Measurements from ENCODE around the gene CDH13. TPM values are rescaled to one million over a fixed set of nuclear protein-coding genes. Genes with fewer than 3 reads are reported as not detected.

The CDH13 gene
- total and polyA plus RNA-seq, 2 donors (not counting 1 experiment from before 2014, with no cell fraction given): 27.6 to 96.7 TPM

DNA sequence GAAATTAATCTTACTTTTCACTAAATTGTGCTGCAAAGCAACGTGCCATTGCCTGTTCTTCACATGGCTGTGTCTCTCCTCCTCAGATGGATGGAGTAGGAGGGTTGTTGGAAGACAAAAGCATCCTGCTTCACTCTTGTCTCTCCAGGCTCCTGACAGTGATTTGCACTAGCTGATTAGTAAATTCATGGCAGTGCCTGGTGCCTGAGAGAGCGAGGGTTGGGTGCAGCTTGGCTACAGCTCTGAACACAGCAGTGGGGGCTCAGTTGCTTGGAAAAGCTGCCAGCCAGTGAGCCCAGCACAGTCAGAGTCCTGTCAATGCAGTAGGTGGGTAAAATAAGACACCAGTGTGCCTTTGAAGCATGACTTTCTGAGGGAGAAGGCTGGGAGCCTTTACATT is 37.4 kb downstream of the CDH13 start:
- no peak overlapping the region for H3K4me2 ChIP-seq (ENCODE audit: extremely low read depth, insufficient read depth, low read length)
- no peaks in the 10 kb centered on the region for H3K36me3 ChIP-seq (ENCODE audit: control insufficient read depth, insufficient read depth, low read length)
- no peak overlapping the region for H3K27ac ChIP-seq (ENCODE audit: insufficient read depth, low read length)
- H3K9ac ChIP-seq (ENCODE audit: insufficient read depth, low read length): no peak overlapping the region
- DNase-seq (ENCODE audit: low read depth in 2 of 2): no peak
- no peak overlapping the region for H3K4me3 ChIP-seq (replicated peaks in 1 of 4; ENCODE audit: control extremely low read depth in 1 of 4, insufficient read depth in 1 of 4, low read depth in 3 of 4, low read length in 4 of 4)
- no peaks in the 10 kb centered on the region for H3K27me3 ChIP-seq (ENCODE audit: control insufficient read depth, insufficient read depth, low read length)
- H4K20me1 ChIP-seq (ENCODE audit: control insufficient read depth, extremely low read depth, insufficient read depth, low read length): no peaks in the 10 kb centered on the region
- TF ChIP-seq EZH2 (IDR thresholded peaks at IDR 0.05; ENCODE audit: low read length, missing control alignments) (no peak), CTCF (conservative IDR thresholded peaks at IDR 0.05 in 1 of 2, IDR thresholded peaks at IDR 0.05 in 1 of 2; ENCODE audit: low read depth in 1 of 2, low read length in 2 of 2) (no peak)
- peaks cover 7% of the 10 kb centered on the region for H3K79me2 ChIP-seq (ENCODE audit: control insufficient read depth, insufficient read depth, low read length)
- H3K4me1 ChIP-seq (ENCODE audit: control insufficient read depth, extremely low read depth, insufficient read depth, low read length): peaks cover 3% of the 10 kb centered on the region
- H3K9me3 ChIP-seq (ENCODE audit: control insufficient read depth, insufficient read depth, low read depth, low read length): no peaks in the 10 kb centered on the region
- no peak overlapping the region for H2AFZ ChIP-seq (ENCODE audit: low read length)

GRCh38 chr16:82665025-82665424 is 38.3 kb downstream of the CDH13 start:
- H3K4me2 ChIP-seq (ENCODE audit: extremely low read depth, insufficient read depth, low read length): no peak overlapping the region
- H3K4me1 ChIP-seq (ENCODE audit: control insufficient read depth, extremely low read depth, insufficient read depth, low read length): no peaks in the 10 kb centered on the region
- no peak overlapping the region for H2AFZ ChIP-seq (ENCODE audit: low read length)
- no peaks in the 10 kb centered on the region for H3K9me3 ChIP-seq (ENCODE audit: control insufficient read depth, insufficient read depth, low read depth, low read length)
- H3K4me3 ChIP-seq (replicated peaks in 1 of 4; ENCODE audit: control extremely low read depth in 1 of 4, insufficient read depth in 1 of 4, low read depth in 3 of 4, low read length in 4 of 4): no peak overlapping the region
- DNase-seq (ENCODE audit: low read depth in 2 of 2): no peak
- peaks cover 6% of the 10 kb centered on the region for H3K79me2 ChIP-seq (ENCODE audit: control insufficient read depth, insufficient read depth, low read length)
- no peak for TF ChIP-seq EZH2 (IDR thresholded peaks at IDR 0.05; ENCODE audit: low read length, missing control alignments)
- no peak for TF ChIP-seq CTCF (conservative IDR thresholded peaks at IDR 0.05 in 1 of 2, IDR thresholded peaks at IDR 0.05 in 1 of 2; ENCODE audit: low read depth in 1 of 2, low read length in 2 of 2)
- H4K20me1 ChIP-seq (ENCODE audit: control insufficient read depth, extremely low read depth, insufficient read depth, low read length): no peaks in the 10 kb centered on the region
- no peaks in the 10 kb centered on the region for H3K36me3 ChIP-seq (ENCODE audit: control insufficient read depth, insufficient read depth, low read length)
- no peak overlapping the region for H3K9ac ChIP-seq (ENCODE audit: insufficient read depth, low read length)
- H3K27me3 ChIP-seq (ENCODE audit: control insufficient read depth, insufficient read depth, low read length): no peaks in the 10 kb centered on the region
- H3K27ac ChIP-seq (ENCODE audit: insufficient read depth, low read length): no peak overlapping the region

DNA sequence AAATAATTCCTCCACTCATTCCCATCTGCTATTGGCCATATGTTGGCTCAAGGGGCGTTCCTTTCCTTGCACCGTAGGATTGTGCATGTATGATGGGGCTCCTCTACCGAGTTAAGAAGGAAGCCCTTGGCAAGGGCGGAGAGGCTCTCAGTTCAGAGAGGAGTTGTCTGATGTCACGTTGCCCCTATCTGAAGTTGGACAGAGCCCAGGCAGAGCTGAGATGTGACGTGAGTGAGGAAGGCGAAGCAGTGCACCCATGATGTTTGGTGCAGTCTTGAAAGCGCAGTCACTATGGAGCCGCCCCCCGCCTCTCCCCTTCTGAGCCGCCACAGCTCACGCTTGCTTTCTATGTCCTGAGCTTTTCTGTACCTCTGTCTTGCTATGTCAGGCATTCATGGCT is 40.7 kb downstream of the CDH13 start:
- H3K36me3 ChIP-seq (ENCODE audit: control insufficient read depth, insufficient read depth, low read length): no peaks in the 10 kb centered on the region
- no peak overlapping the region for H3K27ac ChIP-seq (ENCODE audit: insufficient read depth, low read length)
- H4K20me1 ChIP-seq (ENCODE audit: control insufficient read depth, extremely low read depth, insufficient read depth, low read length): no peaks in the 10 kb centered on the region
- H3K4me2 ChIP-seq (ENCODE audit: extremely low read depth, insufficient read depth, low read length): no peak overlapping the region
- H3K4me1 ChIP-seq (ENCODE audit: control insufficient read depth, extremely low read depth, insufficient read depth, low read length): no peaks in the 10 kb centered on the region
- DNase-seq (ENCODE audit: low read depth in 2 of 2): no peak
- no peaks in the 10 kb centered on the region for H3K79me2 ChIP-seq (ENCODE audit: control insufficient read depth, insufficient read depth, low read length)
- no peak overlapping the region for H3K4me3 ChIP-seq (replicated peaks in 1 of 4; ENCODE audit: control extremely low read depth in 1 of 4, insufficient read depth in 1 of 4, low read depth in 3 of 4, low read length in 4 of 4)
- H3K9me3 ChIP-seq (ENCODE audit: control insufficient read depth, insufficient read depth, low read depth, low read length): no peaks in the 10 kb centered on the region
- no peak for TF ChIP-seq CTCF (conservative IDR thresholded peaks at IDR 0.05 in 1 of 2, IDR thresholded peaks at IDR 0.05 in 1 of 2; ENCODE audit: low read depth in 1 of 2, low read length in 2 of 2)
- TF ChIP-seq EZH2 (IDR thresholded peaks at IDR 0.05; ENCODE audit: low read length, missing control alignments): no peak
- no peaks in the 10 kb centered on the region for H3K27me3 ChIP-seq (ENCODE audit: control insufficient read depth, insufficient read depth, low read length)
- H3K9ac ChIP-seq (ENCODE audit: insufficient read depth, low read length): no peak overlapping the region
- no peak overlapping the region for H2AFZ ChIP-seq (ENCODE audit: low read length)

All from fibroblast of lung (primary cell).